Liver (tissue), 9 donors: ENCODE data around the gene ADGRF5. TPM values are rescaled to one million over a fixed set of nuclear protein-coding genes. Genes with fewer than 3 reads are reported as not detected.

Experiments
- DNase-seq: peaks from one replicate; pipeline ENCODE4 v3.0.0-alpha.2; 2017; ENCODE audit warnings: low spot score
- H3K27ac ChIP-seq, 2 donors: one replicate each; pipeline ENCODE4 v1.7.0; 2013; ENCODE audit warnings: inconsistent platforms in 2 of 2, low read length in 2 of 2, control low read depth in 1 of 2, low read depth in 1 of 2, mild to moderate bottlenecking in 1 of 2
- H3K27me3 ChIP-seq, 4 donors: one replicate each; pipeline versions ENCODE4 v1.6.1 to v1.7.0; 2013; ENCODE audit warnings: low read length in 3 of 4, inconsistent platforms in 1 of 4, mild to moderate bottlenecking in 1 of 4, moderate library complexity in 1 of 4; ENCODE audit not compliant: control insufficient read depth in 4 of 4, insufficient read depth in 4 of 4
- H3K36me3 ChIP-seq, 4 donors: one replicate each; pipeline versions ENCODE4 v1.6.1 to v1.7.0; 2013; ENCODE audit warnings: low read length in 3 of 4, mild to moderate bottlenecking in 3 of 4, low read depth in 1 of 4, moderate library complexity in 1 of 4; ENCODE audit not compliant: control insufficient read depth in 4 of 4, insufficient read depth in 3 of 4
- H3K4me1 ChIP-seq, 4 donors: one replicate each; pipeline versions ENCODE4 v1.6.1 to v1.7.0; 2013; ENCODE audit warnings: low read length in 3 of 4, mild to moderate bottlenecking in 3 of 4, moderate library complexity in 1 of 4; ENCODE audit not compliant: control insufficient read depth in 4 of 4, insufficient read depth in 4 of 4
- H3K4me3 ChIP-seq, 3 donors: one replicate each; pipeline versions ENCODE4 v1.6.1 to v1.7.0; 2013; ENCODE audit warnings: low read length in 3 of 3, control low read depth in 1 of 3, low read depth in 1 of 3, mild to moderate bottlenecking in 1 of 3
- H3K9ac ChIP-seq, 2 donors: one replicate each; pipeline ENCODE4 v1.7.0; 2013; ENCODE audit warnings: low read length in 2 of 2, mild to moderate bottlenecking in 2 of 2, moderate library complexity in 2 of 2, control low read depth in 1 of 2, low read depth in 1 of 2
- H3K9me3 ChIP-seq, 4 donors: one replicate each; pipeline versions ENCODE4 v1.6.1 to v1.7.0; 2013; ENCODE audit warnings: low read length in 3 of 4; ENCODE audit not compliant: control insufficient read depth in 4 of 4
- ATF3 ChIP-seq: IDR thresholded peaks from 2 replicates; pipeline ENCODE4 v1.6.1; 2016; ENCODE audit warnings: antibody characterized with exemption
- CTCF ChIP-seq: fragments of 150-350 bp; IDR thresholded peaks from 2 replicates; pipeline ENCODE4 v1.5.1; 2017; ENCODE audit warnings: improper control_type of control experiment, low read depth, low read length; ENCODE audit not compliant: missing input control
- EGR1 ChIP-seq, 2 donors: IDR thresholded peaks; 2 replicates each; pipeline ENCODE4 v1.6.1; 2016 to 2018; ENCODE audit warnings: antibody characterized with exemption in 2 of 2, low read depth in 2 of 2
- FOXA1 ChIP-seq: IDR thresholded peaks from 2 replicates; pipeline ENCODE4 v1.6.1; 2016; ENCODE audit warnings: antibody characterized with exemption
- FOXA2 ChIP-seq: IDR thresholded peaks from 2 replicates; pipeline ENCODE4 v1.6.1; 2016; ENCODE audit warnings: antibody characterized with exemption
- GABPA ChIP-seq, 2 donors: IDR thresholded peaks in 1 of 2; conservative IDR thresholded peaks in 1 of 2; 2 replicates each; pipeline ENCODE4 v1.6.1; 2016; ENCODE audit warnings: antibody characterized with exemption in 2 of 2, mild to moderate bottlenecking in 1 of 2, moderate library complexity in 1 of 2
- HNF4A ChIP-seq, 2 donors: conservative IDR thresholded peaks; 2 replicates each; pipeline ENCODE4 v1.6.1; 2016; ENCODE audit warnings: antibody characterized with exemption in 2 of 2, mild to moderate bottlenecking in 2 of 2
- HNF4G ChIP-seq: IDR thresholded peaks from 2 replicates; pipeline ENCODE4 v1.6.1; 2016; ENCODE audit warnings: antibody characterized with exemption
- JUND ChIP-seq, 2 donors: IDR thresholded peaks; 2 replicates each; pipeline ENCODE4 v1.6.1; 2016; ENCODE audit warnings: antibody characterized with exemption in 2 of 2
- MAX ChIP-seq: IDR thresholded peaks from 2 replicates; pipeline ENCODE4 v1.6.1; 2016; ENCODE audit warnings: antibody characterized with exemption
- NR2F2 ChIP-seq: IDR thresholded peaks from 2 replicates; pipeline ENCODE4 v1.6.1; 2016; ENCODE audit warnings: antibody characterized with exemption
- RAD21 ChIP-seq, 2 donors: IDR thresholded peaks; 2 replicates each; pipeline ENCODE4 v1.6.1; 2016; ENCODE audit warnings: antibody characterized with exemption in 2 of 2, mild to moderate bottlenecking in 2 of 2
- REST ChIP-seq: IDR thresholded peaks from 2 replicates; pipeline ENCODE4 v1.6.1; 2016; ENCODE audit warnings: antibody characterized with exemption, mild to moderate bottlenecking
- RXRA ChIP-seq, 2 donors: IDR thresholded peaks; 2 replicates each; pipeline ENCODE4 v1.6.1; 2017 to 2018; ENCODE audit warnings: antibody characterized with exemption in 2 of 2, mild to moderate bottlenecking in 1 of 2
- SP1 ChIP-seq: IDR thresholded peaks from 2 replicates; pipeline ENCODE4 v1.6.1; 2018; ENCODE audit warnings: antibody characterized with exemption, mild to moderate bottlenecking
- TAF1 ChIP-seq: conservative IDR thresholded peaks from 2 replicates; pipeline ENCODE4 v1.6.1; 2016; ENCODE audit warnings: antibody characterized with exemption, mild to moderate bottlenecking
- YY1 ChIP-seq: IDR thresholded peaks from 2 replicates; pipeline ENCODE4 v1.6.1; 2016; ENCODE audit warnings: antibody characterized with exemption, mild to moderate bottlenecking
- ZBTB33 ChIP-seq: IDR thresholded peaks from 2 replicates; pipeline ENCODE4 v1.6.1; 2016; ENCODE audit warnings: antibody characterized with exemption
- WGBS: extraction: QIAGEN DNeasy Blood & Tissue Kit; methylation state at CpG from one replicate; pipeline ENCODE4 v1.1.7; 2013; 5-methylcytosine and 5-hydroxymethylcytosine counted together
- polyA plus RNA-seq, 2 donors: library from polyadenylated mRNA; stranded (reverse) in 1 of 2; unstranded in 1 of 2; fragments of 200-250 nt in 1 of 2; fragments of >200 nt in 1 of 2; fragmentation: Nextera tagmentation in 1 of 2; extraction: Ambion mirVana in 1 of 2; gene quantifications; one replicate each; pipeline versions ENCODE4 v1.2.1 to v1.2.3, GENCODE V29; 2013 to 2015
- total RNA-seq, 2 donors: library from RNA; depleted of rRNA; stranded (reverse); fragments of >200 nt; gene quantifications; one replicate each; pipeline ENCODE4 v1.2.3, GENCODE V29; 2014
- donor health status: healthy.
- donor health status: healthy.
- donor health status: healthy.
- donor health status: healthy.
- donor health status: healthy.

Gene ADGRF5
- total and polyA plus RNA-seq, 4 donors, result 4.9 to 19.9 (median 7.4) TPM

- no peaks in the 10 kb centered on the region for H3K4me1 ChIP-seq
- 83% methylated on average over 4 of the region's 4 CpGs for WGBS
- DNase-seq, result no peak
- no peak overlapping the region for H3K27ac ChIP-seq
- no peak for TF ChIP-seq MAX
- no peak overlapping the region for H3K4me3 ChIP-seq
- no peaks in the 10 kb centered on the region for H3K36me3 ChIP-seq
- no peaks in the 10 kb centered on the region for H3K27me3 ChIP-seq
- no peak overlapping the region for H3K9ac ChIP-seq
- H3K9me3 ChIP-seq, result no peaks in the 10 kb centered on the region
Observed at GRCh38 chr6:46937642-46938041, 15.9 kb upstream of the ADGRF5 start.

GRCh38 chr6:46935687-46936086 is 13.9 kb upstream of the ADGRF5 start:
- 77% methylated on average over 6 of the region's 6 CpGs for WGBS
- Histone ChIP-seq H3K27ac (no peak overlapping the region), H3K4me1 (no peaks in the 10 kb centered on the region), H3K36me3 (no peaks in the 10 kb centered on the region), H3K4me3 (no peak overlapping the region), H3K9ac (no peak overlapping the region), H3K27me3 (no peaks in the 10 kb centered on the region), H3K9me3 (no peaks in the 10 kb centered on the region)
- DNase-seq, result no peak
- no peak for TF ChIP-seq FOXA2
- no peak for TF ChIP-seq FOXA1
- TF ChIP-seq ZBTB33, result no peak
- peak in 1 of 2 donors; percentile 6 for TF ChIP-seq RAD21 (IDR thresholded peaks at IDR 0.05)
- no peak for TF ChIP-seq HNF4G
- no peak for TF ChIP-seq GABPA (IDR thresholded peaks at IDR 0.05 in 1 of 2, conservative IDR thresholded peaks at IDR 0.05 in 1 of 2)
- TF ChIP-seq CTCF, result no peak
- no peak for TF ChIP-seq TAF1
- no peak for TF ChIP-seq ATF3
- peak; percentile 64 for TF ChIP-seq MAX
- peak in 1 of 2 donors; percentile 27 for TF ChIP-seq RXRA (IDR thresholded peaks at IDR 0.05)
- TF ChIP-seq HNF4A (conservative IDR thresholded peaks at IDR 0.05), result no peak
- TF ChIP-seq YY1, result no peak
- no peak for TF ChIP-seq JUND (IDR thresholded peaks at IDR 0.05)
- peak; percentile 99 for TF ChIP-seq NR2F2
- TF ChIP-seq REST, result no peak
- no peak for TF ChIP-seq EGR1 (IDR thresholded peaks at IDR 0.05; ENCODE audit: low read depth in 2 of 2)
- no peak for TF ChIP-seq SP1
